Vagina (tissue), 2 donors: ENCODE results near the gene PTPRN2.

ENCODE experiments used
- CTCF ChIP-seq, 3 experiments: fragments of 450-650 bp in 2 of 3; fragments of 200-600 bp in 1 of 3; sonication (generic) in 1 of 3; IDR thresholded peaks; one replicate each; pipeline ENCODE4 v1.5.1; 2017 to 2019; ENCODE audit warnings: antibody characterized with exemption in 3 of 3, mild to moderate bottlenecking in 2 of 3, moderate library complexity in 2 of 3
- POLR2A ChIP-seq, 2 donors: fragments of 450-650 bp; IDR thresholded peaks; one replicate each; pipeline ENCODE4 v1.6.1; 2017; ENCODE audit warnings: antibody characterized with exemption in 2 of 2, mild to moderate bottlenecking in 2 of 2, moderate library complexity in 2 of 2

- TF ChIP-seq CTCF (IDR thresholded peaks at IDR 0.05) (no peak), POLR2A (IDR thresholded peaks at IDR 0.05) (no peak)
Observed at GRCh38 chr7:157739031-157739430, 848.6 kb downstream of the PTPRN2 start.
